Measurements from ENCODE around the gene NHP2. TPM values are rescaled to one million over a fixed set of nuclear protein-coding genes. Genes with fewer than 3 reads are reported as not detected.

Gene NHP2
- total RNA-seq, 1 experiment from 2014 or later: 232 TPM

DNA sequence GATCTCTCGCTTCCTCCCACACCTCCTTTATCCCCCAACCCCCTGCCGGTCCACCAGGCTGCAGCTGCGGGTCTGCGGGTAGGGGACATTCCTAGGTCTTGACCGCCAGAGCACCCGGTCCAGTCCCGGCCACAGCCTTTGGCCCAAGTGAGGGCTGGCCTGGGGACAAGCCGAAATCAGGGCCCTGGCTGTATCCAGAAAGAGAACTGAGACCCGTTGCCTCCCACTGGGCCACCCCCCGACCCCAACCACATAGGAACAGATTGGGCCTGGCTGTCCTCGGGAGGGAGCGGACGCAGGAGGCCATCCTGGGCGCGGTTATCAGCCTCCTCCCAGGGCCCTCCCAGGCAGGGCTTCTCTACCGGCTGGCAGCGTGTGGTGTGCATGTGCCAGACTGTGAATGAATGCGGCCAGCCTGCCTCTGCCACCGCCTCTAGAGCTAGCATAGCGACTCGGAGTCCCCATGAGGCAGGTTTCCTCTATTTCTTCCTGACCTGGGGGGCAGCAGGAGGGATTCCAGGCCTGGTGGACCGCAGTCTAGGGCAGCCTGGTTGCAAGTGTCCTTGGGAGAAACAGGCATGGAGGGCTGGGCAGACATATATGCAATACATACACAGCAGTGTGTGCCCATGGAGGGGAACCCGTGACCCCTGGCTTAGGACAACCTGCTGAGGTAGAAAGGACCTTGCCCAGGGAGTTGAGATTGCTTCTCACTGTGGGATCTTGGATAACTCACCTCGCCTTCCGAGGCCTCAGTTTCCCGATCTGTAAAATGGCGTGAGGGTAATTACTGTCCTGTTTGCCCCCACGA, 39.2 kb downstream of the NHP2 start:
- no peaks in the 10 kb centered on the region for H3K36me3 ChIP-seq (ENCODE audit: insufficient read depth, low read length, poor library complexity, severe bottlenecking)
- peak overlapping the region; percentile 50 for H3K4me3 ChIP-seq (ENCODE audit: low read depth, low read length, poor library complexity, severe bottlenecking)
- TF ChIP-seq, protein P1, sequence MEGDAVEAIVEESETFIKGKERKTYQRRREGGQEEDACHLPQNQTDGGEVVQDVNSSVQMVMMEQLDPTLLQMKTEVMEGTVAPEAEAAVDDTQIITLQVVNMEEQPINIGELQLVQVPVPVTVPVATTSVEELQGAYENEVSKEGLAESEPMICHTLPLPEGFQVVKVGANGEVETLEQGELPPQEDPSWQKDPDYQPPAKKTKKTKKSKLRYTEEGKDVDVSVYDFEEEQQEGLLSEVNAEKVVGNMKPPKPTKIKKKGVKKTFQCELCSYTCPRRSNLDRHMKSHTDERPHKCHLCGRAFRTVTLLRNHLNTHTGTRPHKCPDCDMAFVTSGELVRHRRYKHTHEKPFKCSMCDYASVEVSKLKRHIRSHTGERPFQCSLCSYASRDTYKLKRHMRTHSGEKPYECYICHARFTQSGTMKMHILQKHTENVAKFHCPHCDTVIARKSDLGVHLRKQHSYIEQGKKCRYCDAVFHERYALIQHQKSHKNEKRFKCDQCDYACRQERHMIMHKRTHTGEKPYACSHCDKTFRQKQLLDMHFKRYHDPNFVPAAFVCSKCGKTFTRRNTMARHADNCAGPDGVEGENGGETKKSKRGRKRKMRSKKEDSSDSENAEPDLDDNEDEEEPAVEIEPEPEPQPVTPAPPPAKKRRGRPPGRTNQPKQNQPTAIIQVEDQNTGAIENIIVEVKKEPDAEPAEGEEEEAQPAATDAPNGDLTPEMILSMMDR (conservative IDR thresholded peaks at IDR 0.05; ENCODE audit: low read depth, low read length): no peak
- TF ChIP-seq EZH2 (IDR thresholded peaks at IDR 0.05; ENCODE audit: borderline replicate concordance, low read depth, low read length, poor library complexity, severe bottlenecking): no peak
- ChIA-PET CTCF (no interaction called here), POLR2A (ENCODE audit: low non-redundant PET) (no interaction called here)
- H3K27ac ChIP-seq (ENCODE audit: low read depth, low read length, poor library complexity, severe bottlenecking): no peak overlapping the region
- intact Hi-C loops (cut with micrococcal nuclease; ENCODE audit: unreplicated experiment): no loop called here
- peaks cover 24% of the 10 kb centered on the region for H3K4me1 ChIP-seq (ENCODE audit: insufficient read depth, low read length, poor library complexity, severe bottlenecking)
- H3K9me3 ChIP-seq (ENCODE audit: low read depth, low read length, poor library complexity, severe bottlenecking): no peaks in the 10 kb centered on the region
- no TSS peak for BruUV-seq (replicated peaks)
- DNase-seq (ENCODE audit: low spot score): no peak
- H3K27me3 ChIP-seq (replicated peaks; ENCODE audit: insufficient read depth, low read depth, low read length, poor library complexity): no peaks in the 10 kb centered on the region

DNA sequence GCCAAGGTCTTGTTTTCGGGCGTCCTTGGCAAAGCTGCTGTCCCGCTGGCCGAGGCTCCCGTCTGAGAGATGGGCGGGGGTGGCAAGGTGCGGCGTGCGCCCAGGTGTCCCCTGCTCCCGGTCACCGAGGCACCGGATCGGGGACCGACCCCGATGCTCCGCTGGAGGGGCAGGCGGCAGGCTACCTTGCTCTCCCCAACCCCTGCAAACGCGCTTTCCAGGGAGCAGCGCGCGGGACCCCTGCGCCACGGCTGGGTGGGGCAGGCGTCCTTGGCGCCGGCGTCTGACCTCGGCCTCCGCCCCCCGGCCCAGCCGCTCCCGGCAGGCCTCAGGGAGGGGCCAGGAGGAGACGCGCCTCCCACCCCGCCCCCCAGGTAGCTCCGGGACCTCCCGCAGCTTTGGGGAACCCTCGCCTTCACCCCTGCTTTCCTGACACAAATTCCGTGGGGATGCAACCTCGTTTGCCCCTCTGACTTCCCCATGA, 39.8 kb downstream of the NHP2 start:
- CTCF ChIA-PET: no interaction called here
- POLR2A ChIA-PET (ENCODE audit: low non-redundant PET): no interaction called here
- Histone ChIP-seq H3K27me3 (replicated peaks; ENCODE audit: insufficient read depth, low read depth, low read length, poor library complexity) (no peaks in the 10 kb centered on the region), H3K36me3 (ENCODE audit: insufficient read depth, low read length, poor library complexity, severe bottlenecking) (no peaks in the 10 kb centered on the region), H3K9me3 (ENCODE audit: low read depth, low read length, poor library complexity, severe bottlenecking) (no peaks in the 10 kb centered on the region), H3K4me1 (ENCODE audit: insufficient read depth, low read length, poor library complexity, severe bottlenecking) (peaks cover 24% of the 10 kb centered on the region), H3K27ac (ENCODE audit: low read depth, low read length, poor library complexity, severe bottlenecking) (no peak overlapping the region), H3K4me3 (ENCODE audit: low read depth, low read length, poor library complexity, severe bottlenecking) (peak overlapping the region; percentile 50)
- no TSS peak for BruUV-seq (replicated peaks)
- intact Hi-C loops (cut with micrococcal nuclease; ENCODE audit: unreplicated experiment): no loop called here
- TF ChIP-seq, protein P1 (conservative IDR thresholded peaks at IDR 0.05; ENCODE audit: low read depth, low read length): no peak
- TF ChIP-seq EZH2 (IDR thresholded peaks at IDR 0.05; ENCODE audit: borderline replicate concordance, low read depth, low read length, poor library complexity, severe bottlenecking): no peak
- DNase-seq (ENCODE audit: low spot score): no peak

DNA sequence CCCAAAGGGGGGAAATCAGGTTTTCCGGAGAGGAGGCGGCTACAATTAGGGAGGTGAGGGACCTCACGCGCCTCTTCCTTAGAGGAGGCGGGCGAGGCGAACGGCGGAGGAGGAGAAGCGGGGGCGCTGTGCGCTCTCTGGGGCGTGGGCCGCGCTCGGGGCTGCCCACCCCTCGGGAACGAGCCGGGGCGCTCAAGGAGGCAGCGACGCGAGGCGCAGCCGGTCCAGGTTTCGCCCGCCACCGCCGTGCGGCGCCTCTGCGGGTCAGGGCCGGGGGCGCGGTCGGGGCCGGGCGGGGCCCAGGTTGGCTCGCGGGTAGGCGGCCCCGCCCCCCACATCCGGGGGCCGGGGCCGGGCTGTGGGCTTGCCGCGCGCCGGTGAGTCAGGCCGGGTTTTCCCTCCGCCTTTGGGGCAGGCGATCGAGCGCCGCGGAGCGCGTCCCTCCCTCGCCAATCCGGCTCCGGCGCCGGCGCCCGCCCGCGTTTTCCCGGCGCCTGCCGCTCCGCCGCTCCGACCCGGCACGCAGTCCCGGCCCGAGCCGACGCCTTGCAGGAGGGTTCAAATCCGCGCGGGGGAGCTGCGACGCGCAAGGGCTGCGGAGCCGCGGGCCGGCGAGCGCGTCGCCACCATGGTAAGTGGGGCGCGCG, 40.4 kb downstream of the NHP2 start, which contains the start of gene N4BP3:
Gene N4BP3 (plus strand): TSS at position 392 of the 647 bp plus-strand sequence. CDS start 6,052 bp downstream, outside the sequence.
- peaks cover 24% of the 10 kb centered on the region for H3K4me1 ChIP-seq (ENCODE audit: insufficient read depth, low read length, poor library complexity, severe bottlenecking)
- peak within 1 kb of the TSS; percentile 50 for H3K4me3 ChIP-seq (ENCODE audit: low read depth, low read length, poor library complexity, severe bottlenecking)
- H3K9me3 ChIP-seq (ENCODE audit: low read depth, low read length, poor library complexity, severe bottlenecking): no peaks in the 10 kb centered on the region
- no peak within 1 kb of the TSS for H3K27ac ChIP-seq (ENCODE audit: low read depth, low read length, poor library complexity, severe bottlenecking)
- no peaks in the 10 kb centered on the region for H3K36me3 ChIP-seq (ENCODE audit: insufficient read depth, low read length, poor library complexity, severe bottlenecking)
- no TSS peak for BruUV-seq (replicated peaks)
- no peaks in the 10 kb centered on the region for H3K27me3 ChIP-seq (replicated peaks; ENCODE audit: insufficient read depth, low read depth, low read length, poor library complexity)
- CTCF ChIA-PET: no interaction called here
- DNase-seq (ENCODE audit: low spot score): peak; percentile 72
- POLR2A ChIA-PET (ENCODE audit: low non-redundant PET): no interaction called here
- intact Hi-C loops (cut with micrococcal nuclease; ENCODE audit: unreplicated experiment): no loop called here
- TF ChIP-seq EZH2 (IDR thresholded peaks at IDR 0.05; ENCODE audit: borderline replicate concordance, low read depth, low read length, poor library complexity, severe bottlenecking): no peak
- TF ChIP-seq, protein P1 (conservative IDR thresholded peaks at IDR 0.05; ENCODE audit: low read depth, low read length): no peak

Data from A673 (cell line).